Liver (tissue), 9 donors: ENCODE results near the gene GGT6. TPM values are rescaled to one million over a fixed set of nuclear protein-coding genes. Genes with fewer than 3 reads are reported as not detected.

Source experiments
- DNase-seq: peaks from one replicate; pipeline ENCODE4 v3.0.0-alpha.2; 2017; ENCODE audit warnings: low spot score
- H3K27ac ChIP-seq, 2 donors: one replicate each; pipeline ENCODE4 v1.7.0; 2013; ENCODE audit warnings: inconsistent platforms in 2 of 2, low read length in 2 of 2, control low read depth in 1 of 2, low read depth in 1 of 2, mild to moderate bottlenecking in 1 of 2
- H3K27me3 ChIP-seq, 4 donors: one replicate each; pipeline versions ENCODE4 v1.6.1 to v1.7.0; 2013; ENCODE audit warnings: low read length in 3 of 4, inconsistent platforms in 1 of 4, mild to moderate bottlenecking in 1 of 4, moderate library complexity in 1 of 4; ENCODE audit not compliant: control insufficient read depth in 4 of 4, insufficient read depth in 4 of 4
- H3K36me3 ChIP-seq, 4 donors: one replicate each; pipeline versions ENCODE4 v1.6.1 to v1.7.0; 2013; ENCODE audit warnings: low read length in 3 of 4, mild to moderate bottlenecking in 3 of 4, low read depth in 1 of 4, moderate library complexity in 1 of 4; ENCODE audit not compliant: control insufficient read depth in 4 of 4, insufficient read depth in 3 of 4
- H3K4me1 ChIP-seq, 4 donors: one replicate each; pipeline versions ENCODE4 v1.6.1 to v1.7.0; 2013; ENCODE audit warnings: low read length in 3 of 4, mild to moderate bottlenecking in 3 of 4, moderate library complexity in 1 of 4; ENCODE audit not compliant: control insufficient read depth in 4 of 4, insufficient read depth in 4 of 4
- H3K4me3 ChIP-seq, 3 donors: one replicate each; pipeline versions ENCODE4 v1.6.1 to v1.7.0; 2013; ENCODE audit warnings: low read length in 3 of 3, control low read depth in 1 of 3, low read depth in 1 of 3, mild to moderate bottlenecking in 1 of 3
- H3K9ac ChIP-seq, 2 donors: one replicate each; pipeline ENCODE4 v1.7.0; 2013; ENCODE audit warnings: low read length in 2 of 2, mild to moderate bottlenecking in 2 of 2, moderate library complexity in 2 of 2, control low read depth in 1 of 2, low read depth in 1 of 2
- H3K9me3 ChIP-seq, 4 donors: one replicate each; pipeline versions ENCODE4 v1.6.1 to v1.7.0; 2013; ENCODE audit warnings: low read length in 3 of 4; ENCODE audit not compliant: control insufficient read depth in 4 of 4
- EGR1 ChIP-seq, 2 donors: IDR thresholded peaks; 2 replicates each; pipeline ENCODE4 v1.6.1; 2016 to 2018; ENCODE audit warnings: antibody characterized with exemption in 2 of 2, low read depth in 2 of 2
- FOXA1 ChIP-seq: IDR thresholded peaks from 2 replicates; pipeline ENCODE4 v1.6.1; 2016; ENCODE audit warnings: antibody characterized with exemption
- FOXA2 ChIP-seq: IDR thresholded peaks from 2 replicates; pipeline ENCODE4 v1.6.1; 2016; ENCODE audit warnings: antibody characterized with exemption
- GABPA ChIP-seq, 2 donors: IDR thresholded peaks in 1 of 2; conservative IDR thresholded peaks in 1 of 2; 2 replicates each; pipeline ENCODE4 v1.6.1; 2016; ENCODE audit warnings: antibody characterized with exemption in 2 of 2, mild to moderate bottlenecking in 1 of 2, moderate library complexity in 1 of 2
- HNF4A ChIP-seq, 2 donors: conservative IDR thresholded peaks; 2 replicates each; pipeline ENCODE4 v1.6.1; 2016; ENCODE audit warnings: antibody characterized with exemption in 2 of 2, mild to moderate bottlenecking in 2 of 2
- HNF4G ChIP-seq: IDR thresholded peaks from 2 replicates; pipeline ENCODE4 v1.6.1; 2016; ENCODE audit warnings: antibody characterized with exemption
- JUND ChIP-seq, 2 donors: IDR thresholded peaks; 2 replicates each; pipeline ENCODE4 v1.6.1; 2016; ENCODE audit warnings: antibody characterized with exemption in 2 of 2
- NR2F2 ChIP-seq: IDR thresholded peaks from 2 replicates; pipeline ENCODE4 v1.6.1; 2016; ENCODE audit warnings: antibody characterized with exemption
- RAD21 ChIP-seq, 2 donors: IDR thresholded peaks; 2 replicates each; pipeline ENCODE4 v1.6.1; 2016; ENCODE audit warnings: antibody characterized with exemption in 2 of 2, mild to moderate bottlenecking in 2 of 2
- RXRA ChIP-seq, 2 donors: IDR thresholded peaks; 2 replicates each; pipeline ENCODE4 v1.6.1; 2017 to 2018; ENCODE audit warnings: antibody characterized with exemption in 2 of 2, mild to moderate bottlenecking in 1 of 2
- TAF1 ChIP-seq: conservative IDR thresholded peaks from 2 replicates; pipeline ENCODE4 v1.6.1; 2016; ENCODE audit warnings: antibody characterized with exemption, mild to moderate bottlenecking
- YY1 ChIP-seq: IDR thresholded peaks from 2 replicates; pipeline ENCODE4 v1.6.1; 2016; ENCODE audit warnings: antibody characterized with exemption, mild to moderate bottlenecking
- WGBS: extraction: QIAGEN DNeasy Blood & Tissue Kit; methylation state at CpG from one replicate; pipeline ENCODE4 v1.1.7; 2013; 5-methylcytosine and 5-hydroxymethylcytosine counted together
- polyA plus RNA-seq, 2 donors: library from polyadenylated mRNA; stranded (reverse) in 1 of 2; unstranded in 1 of 2; fragments of 200-250 nt in 1 of 2; fragments of >200 nt in 1 of 2; fragmentation: Nextera tagmentation in 1 of 2; extraction: Ambion mirVana in 1 of 2; gene quantifications; one replicate each; pipeline versions ENCODE4 v1.2.1 to v1.2.3, GENCODE V29; 2013 to 2015
- total RNA-seq, 2 donors: library from RNA; depleted of rRNA; stranded (reverse); fragments of >200 nt; gene quantifications; one replicate each; pipeline ENCODE4 v1.2.3, GENCODE V29; 2014
- TF ChIP-seq, protein P1 (sequence below): fragments of 150-350 bp; IDR thresholded peaks from 2 replicates; pipeline ENCODE4 v1.5.1; 2017; ENCODE audit warnings: improper control_type of control experiment, low read depth, low read length; ENCODE audit not compliant: missing input control
- TF ChIP-seq, protein P2 (sequence below): IDR thresholded peaks from 2 replicates; pipeline ENCODE4 v1.6.1; 2016; ENCODE audit warnings: antibody characterized with exemption
- TF ChIP-seq, protein P3 (sequence below): IDR thresholded peaks from 2 replicates; pipeline ENCODE4 v1.6.1; 2016; ENCODE audit warnings: antibody characterized with exemption, mild to moderate bottlenecking
- TF ChIP-seq, protein P4 (sequence below): IDR thresholded peaks from 2 replicates; pipeline ENCODE4 v1.6.1; 2016; ENCODE audit warnings: antibody characterized with exemption
- TF ChIP-seq, protein P5 (sequence below): IDR thresholded peaks from 2 replicates; pipeline ENCODE4 v1.6.1; 2016; ENCODE audit warnings: antibody characterized with exemption
- donor health status: healthy.
- donor health status: healthy.
- donor health status: healthy.
- donor health status: healthy.
- donor health status: healthy.

GGT6 gene
- total and polyA plus RNA-seq, 4 donors, result 0.19 to 1.1 (median 0.53) TPM

DNA sequence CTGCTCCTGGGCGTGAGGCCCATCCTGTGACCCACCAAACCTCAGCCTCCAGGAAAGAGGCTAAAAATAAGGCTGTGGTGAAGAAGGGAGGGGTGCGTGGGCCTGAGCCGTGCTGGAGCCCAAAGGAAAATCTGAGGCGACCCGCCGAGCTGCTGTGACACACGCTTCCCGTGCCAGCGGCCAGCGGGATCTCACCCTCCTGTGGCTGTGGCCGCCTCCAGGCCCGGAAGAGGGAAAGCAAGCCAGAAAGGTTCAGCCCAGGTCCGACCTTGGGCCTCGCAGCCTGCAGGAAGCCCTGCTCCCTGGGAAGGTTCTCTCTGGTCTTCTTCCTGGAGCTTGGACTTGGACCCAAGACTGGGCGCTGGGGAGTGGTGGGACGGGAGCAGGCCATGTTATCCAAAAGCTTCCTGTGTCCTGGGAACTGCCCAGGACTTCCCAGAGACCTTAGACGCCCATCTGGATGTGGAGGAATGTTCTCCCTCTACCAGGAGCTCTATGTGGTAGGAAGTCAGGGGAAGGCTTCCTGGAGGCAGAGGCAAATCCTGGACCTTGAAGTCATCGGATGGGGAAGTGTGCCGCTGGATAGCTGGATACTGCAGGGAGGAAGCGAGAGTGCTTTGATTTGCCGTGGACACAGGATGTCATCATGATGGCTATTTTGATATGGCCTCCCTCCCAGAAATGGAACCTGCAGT lies 50.3 kb downstream of the GGT6 start:
- no peak overlapping the region for H3K9ac ChIP-seq
- WGBS, result 73% methylated on average over 21 of the region's 21 CpGs

More for the DNA sequence above, 50.3 kb downstream of the GGT6 start:
- H3K9me3 ChIP-seq, result no peaks in the 10 kb centered on the region
- H3K27me3 ChIP-seq, result no peaks in the 10 kb centered on the region
- TF ChIP-seq HNF4G (no peak), YY1 (no peak), TAF1 (no peak), JUND (IDR thresholded peaks at IDR 0.05) (no peak), FOXA2 (no peak), GABPA (IDR thresholded peaks at IDR 0.05 in 1 of 2, conservative IDR thresholded peaks at IDR 0.05 in 1 of 2) (no peak), RXRA (IDR thresholded peaks at IDR 0.05) (no peak), RAD21 (IDR thresholded peaks at IDR 0.05) (no peak), NR2F2 (peak; percentile 72), EGR1 (IDR thresholded peaks at IDR 0.05; ENCODE audit: low read depth in 2 of 2) (peak in 1 of 2 donors; percentile 39), HNF4A (conservative IDR thresholded peaks at IDR 0.05) (no peak), FOXA1 (no peak)
- TF ChIP-seq, protein P1, sequence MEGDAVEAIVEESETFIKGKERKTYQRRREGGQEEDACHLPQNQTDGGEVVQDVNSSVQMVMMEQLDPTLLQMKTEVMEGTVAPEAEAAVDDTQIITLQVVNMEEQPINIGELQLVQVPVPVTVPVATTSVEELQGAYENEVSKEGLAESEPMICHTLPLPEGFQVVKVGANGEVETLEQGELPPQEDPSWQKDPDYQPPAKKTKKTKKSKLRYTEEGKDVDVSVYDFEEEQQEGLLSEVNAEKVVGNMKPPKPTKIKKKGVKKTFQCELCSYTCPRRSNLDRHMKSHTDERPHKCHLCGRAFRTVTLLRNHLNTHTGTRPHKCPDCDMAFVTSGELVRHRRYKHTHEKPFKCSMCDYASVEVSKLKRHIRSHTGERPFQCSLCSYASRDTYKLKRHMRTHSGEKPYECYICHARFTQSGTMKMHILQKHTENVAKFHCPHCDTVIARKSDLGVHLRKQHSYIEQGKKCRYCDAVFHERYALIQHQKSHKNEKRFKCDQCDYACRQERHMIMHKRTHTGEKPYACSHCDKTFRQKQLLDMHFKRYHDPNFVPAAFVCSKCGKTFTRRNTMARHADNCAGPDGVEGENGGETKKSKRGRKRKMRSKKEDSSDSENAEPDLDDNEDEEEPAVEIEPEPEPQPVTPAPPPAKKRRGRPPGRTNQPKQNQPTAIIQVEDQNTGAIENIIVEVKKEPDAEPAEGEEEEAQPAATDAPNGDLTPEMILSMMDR, result no peak
- TF ChIP-seq, protein P2, sequence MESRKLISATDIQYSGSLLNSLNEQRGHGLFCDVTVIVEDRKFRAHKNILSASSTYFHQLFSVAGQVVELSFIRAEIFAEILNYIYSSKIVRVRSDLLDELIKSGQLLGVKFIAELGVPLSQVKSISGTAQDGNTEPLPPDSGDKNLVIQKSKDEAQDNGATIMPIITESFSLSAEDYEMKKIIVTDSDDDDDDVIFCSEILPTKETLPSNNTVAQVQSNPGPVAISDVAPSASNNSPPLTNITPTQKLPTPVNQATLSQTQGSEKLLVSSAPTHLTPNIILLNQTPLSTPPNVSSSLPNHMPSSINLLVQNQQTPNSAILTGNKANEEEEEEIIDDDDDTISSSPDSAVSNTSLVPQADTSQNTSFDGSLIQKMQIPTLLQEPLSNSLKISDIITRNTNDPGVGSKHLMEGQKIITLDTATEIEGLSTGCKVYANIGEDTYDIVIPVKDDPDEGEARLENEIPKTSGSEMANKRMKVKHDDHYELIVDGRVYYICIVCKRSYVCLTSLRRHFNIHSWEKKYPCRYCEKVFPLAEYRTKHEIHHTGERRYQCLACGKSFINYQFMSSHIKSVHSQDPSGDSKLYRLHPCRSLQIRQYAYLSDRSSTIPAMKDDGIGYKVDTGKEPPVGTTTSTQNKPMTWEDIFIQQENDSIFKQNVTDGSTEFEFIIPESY, result no peak
- TF ChIP-seq, protein P3, sequence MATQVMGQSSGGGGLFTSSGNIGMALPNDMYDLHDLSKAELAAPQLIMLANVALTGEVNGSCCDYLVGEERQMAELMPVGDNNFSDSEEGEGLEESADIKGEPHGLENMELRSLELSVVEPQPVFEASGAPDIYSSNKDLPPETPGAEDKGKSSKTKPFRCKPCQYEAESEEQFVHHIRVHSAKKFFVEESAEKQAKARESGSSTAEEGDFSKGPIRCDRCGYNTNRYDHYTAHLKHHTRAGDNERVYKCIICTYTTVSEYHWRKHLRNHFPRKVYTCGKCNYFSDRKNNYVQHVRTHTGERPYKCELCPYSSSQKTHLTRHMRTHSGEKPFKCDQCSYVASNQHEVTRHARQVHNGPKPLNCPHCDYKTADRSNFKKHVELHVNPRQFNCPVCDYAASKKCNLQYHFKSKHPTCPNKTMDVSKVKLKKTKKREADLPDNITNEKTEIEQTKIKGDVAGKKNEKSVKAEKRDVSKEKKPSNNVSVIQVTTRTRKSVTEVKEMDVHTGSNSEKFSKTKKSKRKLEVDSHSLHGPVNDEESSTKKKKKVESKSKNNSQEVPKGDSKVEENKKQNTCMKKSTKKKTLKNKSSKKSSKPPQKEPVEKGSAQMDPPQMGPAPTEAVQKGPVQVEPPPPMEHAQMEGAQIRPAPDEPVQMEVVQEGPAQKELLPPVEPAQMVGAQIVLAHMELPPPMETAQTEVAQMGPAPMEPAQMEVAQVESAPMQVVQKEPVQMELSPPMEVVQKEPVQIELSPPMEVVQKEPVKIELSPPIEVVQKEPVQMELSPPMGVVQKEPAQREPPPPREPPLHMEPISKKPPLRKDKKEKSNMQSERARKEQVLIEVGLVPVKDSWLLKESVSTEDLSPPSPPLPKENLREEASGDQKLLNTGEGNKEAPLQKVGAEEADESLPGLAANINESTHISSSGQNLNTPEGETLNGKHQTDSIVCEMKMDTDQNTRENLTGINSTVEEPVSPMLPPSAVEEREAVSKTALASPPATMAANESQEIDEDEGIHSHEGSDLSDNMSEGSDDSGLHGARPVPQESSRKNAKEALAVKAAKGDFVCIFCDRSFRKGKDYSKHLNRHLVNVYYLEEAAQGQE, result no peak
- TF ChIP-seq, protein P4, sequence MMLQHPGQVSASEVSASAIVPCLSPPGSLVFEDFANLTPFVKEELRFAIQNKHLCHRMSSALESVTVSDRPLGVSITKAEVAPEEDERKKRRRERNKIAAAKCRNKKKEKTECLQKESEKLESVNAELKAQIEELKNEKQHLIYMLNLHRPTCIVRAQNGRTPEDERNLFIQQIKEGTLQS, result no peak
- TF ChIP-seq, protein P5, sequence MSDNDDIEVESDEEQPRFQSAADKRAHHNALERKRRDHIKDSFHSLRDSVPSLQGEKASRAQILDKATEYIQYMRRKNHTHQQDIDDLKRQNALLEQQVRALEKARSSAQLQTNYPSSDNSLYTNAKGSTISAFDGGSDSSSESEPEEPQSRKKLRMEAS, result no peak
- no peak for DNase-seq
- peak overlapping the region; percentile 66 to 72 for H3K27ac ChIP-seq
- H3K36me3 ChIP-seq, result no peaks in the 10 kb centered on the region
- H3K4me1 ChIP-seq, result peaks cover 0 to 12% (median 3%) of the 10 kb centered on the region in 4 donors
- no peak overlapping the region for H3K4me3 ChIP-seq
